Neural progenitor cell (in vitro differentiated cells): ENCODE data around the gene PREP. TPM values are rescaled to one million over a fixed set of nuclear protein-coding genes. Genes with fewer than 3 reads are reported as not detected.

Source experiments
- DNase-seq: peaks from one replicate; pipeline ENCODE4 v3.0.0-alpha.2; 2016; ENCODE audit warnings: low spot score
- H2AFZ ChIP-seq: fragments of 200-600 bp; sonication (generic); replicated peaks from 2 replicates; pipeline ENCODE4 v1.6.1; 2016; ENCODE audit warnings: antibody characterized with exemption
- H3F3A ChIP-seq: fragments of 200-600 bp; sonication (generic); 2 replicates; pipeline ENCODE4 v1.6.1; 2016; ENCODE audit warnings: antibody characterized with exemption, low read depth
- H3K27ac ChIP-seq: fragments of 200-600 bp; sonication (generic); 2 replicates; pipeline ENCODE4 v1.5.1; 2016; ENCODE audit warnings: mild to moderate bottlenecking
- H3K27me3 ChIP-seq: fragments of 200-600 bp; sonication (generic); 2 replicates; pipeline ENCODE4 v1.6.1; 2016; ENCODE audit warnings: mild to moderate bottlenecking, moderate library complexity
- H3K36me3 ChIP-seq: fragments of 200-600 bp; sonication (generic); 2 replicates; pipeline ENCODE4 v1.5.1; 2016
- H3K4me1 ChIP-seq: fragments of 200-600 bp; sonication (generic); 2 replicates; pipeline ENCODE4 v1.6.1; 2016; ENCODE audit warnings: mixed run types
- H3K4me2 ChIP-seq: fragments of 200-600 bp; sonication (generic); 2 replicates; pipeline ENCODE4 v1.6.1; 2016
- H3K4me3 ChIP-seq: fragments of 200-600 bp; sonication (generic); 2 replicates; pipeline ENCODE4 v1.5.1; 2016
- H3K79me2 ChIP-seq: fragments of 200-600 bp; sonication (generic); 2 replicates; pipeline ENCODE4 v1.6.1; 2016; ENCODE audit warnings: low read depth
- H3K9ac ChIP-seq: fragments of 200-600 bp; sonication (generic); 2 replicates; pipeline ENCODE4 v1.6.1; 2016
- H3K9me3 ChIP-seq: fragments of 200-600 bp; sonication (generic); 2 replicates; pipeline ENCODE4 v1.5.1; 2016; ENCODE audit warnings: low read depth
- H4K20me1 ChIP-seq: fragments of 200-600 bp; sonication (generic); 2 replicates; pipeline ENCODE4 v1.6.1; 2016; ENCODE audit warnings: low read depth
- H3K27ac Mint-ChIP-seq: 3 replicates; pipeline ENCODE4 v1.8.0; 2021; ENCODE audit warnings: mixed read lengths
- H3K27me3 Mint-ChIP-seq: 2 replicates; pipeline ENCODE4 v1.8.0; 2022; ENCODE audit warnings: low read depth, mild to moderate bottlenecking, inconsistent platforms, moderate library complexity, mixed read lengths; ENCODE audit not compliant: insufficient read depth
- H3K36me3 Mint-ChIP-seq: 3 replicates; pipeline ENCODE4 v1.8.0; 2021; ENCODE audit warnings: mixed read lengths
- H3K4me1 Mint-ChIP-seq: 3 replicates; pipeline ENCODE4 v1.8.0; 2021; ENCODE audit warnings: mixed read lengths
- H3K4me3 Mint-ChIP-seq: 3 replicates; pipeline ENCODE4 v1.8.0; 2021; ENCODE audit warnings: mild to moderate bottlenecking, moderate library complexity, mixed read lengths
- H3K9me3 Mint-ChIP-seq: 3 replicates; pipeline ENCODE4 v1.8.0; 2020; ENCODE audit warnings: mixed read lengths
- EZH2 ChIP-seq: fragments of 200-600 bp; sonication (generic); IDR thresholded peaks from 2 replicates; pipeline ENCODE4 v1.6.1; 2017; ENCODE audit warnings: antibody characterized with exemption, mild to moderate bottlenecking, moderate library complexity
- EZH2phosphoT487 ChIP-seq: fragments of 200-600 bp; sonication (generic); IDR thresholded peaks from 2 replicates; pipeline ENCODE4 v1.6.1; 2017; ENCODE audit warnings: antibody characterized with exemption
- total RNA-seq: library from RNA; depleted of rRNA; stranded (reverse); fragments of >200 nt; gene quantifications from 2 replicates; pipeline ENCODE4 v1.2.3, GENCODE V29; 2015; ENCODE audit warnings: low replicate concordance
- TF ChIP-seq, protein P1 (sequence below): fragments of 200-600 bp; sonication (generic); IDR thresholded peaks from 2 replicates; pipeline ENCODE4 v1.5.1; 2017; ENCODE audit warnings: antibody characterized with exemption, mild to moderate bottlenecking

The PREP gene
- total RNA-seq, 1 donor from 2014 or later, result 28.6 TPM

DNA sequence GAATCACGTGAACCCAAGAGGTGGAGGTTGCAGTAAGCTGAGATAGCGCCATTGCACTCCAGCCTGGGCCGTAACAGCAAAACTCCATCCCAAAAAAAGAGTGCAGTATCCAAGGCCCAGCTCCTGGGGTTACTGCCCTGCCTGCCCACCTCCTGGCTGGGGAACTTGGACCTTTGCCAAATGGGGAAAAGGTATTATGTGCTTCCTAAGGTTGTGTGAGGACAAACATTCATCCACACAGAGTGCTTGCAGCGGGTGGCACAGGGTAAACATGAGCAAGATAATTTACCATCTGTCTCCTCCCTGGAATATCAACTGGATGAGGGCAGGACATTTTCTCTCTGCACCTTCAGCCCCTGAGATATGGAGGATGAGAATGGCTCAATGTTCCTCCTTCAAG, 128.2 kb downstream of the PREP start:
- DNase-seq, result no peak
- Histone ChIP-seq H3F3A (no peaks in the 10 kb centered on the region), H3K4me3 (no peak overlapping the region), H3K36me3 (no peaks in the 10 kb centered on the region), H3K4me2 (no peak overlapping the region), H3K27ac (no peak overlapping the region), H4K20me1 (no peaks in the 10 kb centered on the region), H2AFZ (no peak overlapping the region), H3K4me1 (peaks cover 13% of the 10 kb centered on the region), H3K9me3 (no peaks in the 10 kb centered on the region), H3K79me2 (no peaks in the 10 kb centered on the region), H3K9ac (no peak overlapping the region), H3K27me3 (no peaks in the 10 kb centered on the region)
- no peaks in the 10 kb centered on the region for H3K27me3 Mint-ChIP-seq
- no peak overlapping the region for H3K4me3 Mint-ChIP-seq
- no peak overlapping the region for H3K27ac Mint-ChIP-seq
- H3K36me3 Mint-ChIP-seq, result peaks cover 21% of the 10 kb centered on the region
- no peak for TF ChIP-seq EZH2
- TF ChIP-seq, protein P1, sequence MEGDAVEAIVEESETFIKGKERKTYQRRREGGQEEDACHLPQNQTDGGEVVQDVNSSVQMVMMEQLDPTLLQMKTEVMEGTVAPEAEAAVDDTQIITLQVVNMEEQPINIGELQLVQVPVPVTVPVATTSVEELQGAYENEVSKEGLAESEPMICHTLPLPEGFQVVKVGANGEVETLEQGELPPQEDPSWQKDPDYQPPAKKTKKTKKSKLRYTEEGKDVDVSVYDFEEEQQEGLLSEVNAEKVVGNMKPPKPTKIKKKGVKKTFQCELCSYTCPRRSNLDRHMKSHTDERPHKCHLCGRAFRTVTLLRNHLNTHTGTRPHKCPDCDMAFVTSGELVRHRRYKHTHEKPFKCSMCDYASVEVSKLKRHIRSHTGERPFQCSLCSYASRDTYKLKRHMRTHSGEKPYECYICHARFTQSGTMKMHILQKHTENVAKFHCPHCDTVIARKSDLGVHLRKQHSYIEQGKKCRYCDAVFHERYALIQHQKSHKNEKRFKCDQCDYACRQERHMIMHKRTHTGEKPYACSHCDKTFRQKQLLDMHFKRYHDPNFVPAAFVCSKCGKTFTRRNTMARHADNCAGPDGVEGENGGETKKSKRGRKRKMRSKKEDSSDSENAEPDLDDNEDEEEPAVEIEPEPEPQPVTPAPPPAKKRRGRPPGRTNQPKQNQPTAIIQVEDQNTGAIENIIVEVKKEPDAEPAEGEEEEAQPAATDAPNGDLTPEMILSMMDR, result no peak
- no peak for TF ChIP-seq EZH2phosphoT487
- H3K4me1 Mint-ChIP-seq, result peaks cover 18% of the 10 kb centered on the region
- H3K9me3 Mint-ChIP-seq, result no peaks in the 10 kb centered on the region

DNA sequence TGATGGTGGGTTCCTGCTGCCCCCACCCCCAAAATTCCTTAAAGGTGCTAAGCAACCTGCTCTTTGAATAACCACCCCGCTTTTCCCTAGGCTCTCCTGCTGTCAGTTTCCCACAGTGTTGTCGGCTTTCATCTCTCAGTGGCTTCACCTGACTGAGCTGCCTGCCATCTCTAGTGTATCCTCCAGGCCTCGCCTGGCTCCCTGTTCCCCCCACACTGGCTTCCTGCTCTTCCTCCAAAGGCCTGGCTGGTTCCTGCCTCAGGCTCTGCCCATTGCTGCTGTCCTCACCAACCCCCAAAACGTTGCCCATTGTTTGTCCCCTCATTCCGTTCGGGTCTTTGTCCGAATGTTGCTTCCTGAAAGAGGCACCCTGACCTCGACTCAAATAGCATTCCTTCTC, 129.3 kb downstream of the PREP start:
- no peak overlapping the region for H3K9ac ChIP-seq
- H3K79me2 ChIP-seq, result no peaks in the 10 kb centered on the region
- H4K20me1 ChIP-seq, result no peaks in the 10 kb centered on the region
- H3K9me3 ChIP-seq, result no peaks in the 10 kb centered on the region
- H3K4me2 ChIP-seq, result no peak overlapping the region
- Mint-ChIP-seq H3K36me3 (peaks cover 21% of the 10 kb centered on the region), H3K27me3 (no peaks in the 10 kb centered on the region), H3K4me1 (peaks cover 18% of the 10 kb centered on the region), H3K9me3 (no peaks in the 10 kb centered on the region), H3K27ac (peak overlapping the region; percentile 9), H3K4me3 (no peak overlapping the region)
- no peaks in the 10 kb centered on the region for H3F3A ChIP-seq
- H3K36me3 ChIP-seq, result no peaks in the 10 kb centered on the region
- DNase-seq, result peak; percentile 13
- H3K27me3 ChIP-seq, result no peaks in the 10 kb centered on the region
- peaks cover 13% of the 10 kb centered on the region for H3K4me1 ChIP-seq
- no peak overlapping the region for H3K4me3 ChIP-seq
- no peak overlapping the region for H3K27ac ChIP-seq
- TF ChIP-seq EZH2, result no peak
- TF ChIP-seq EZH2phosphoT487, result no peak
- TF ChIP-seq, protein P1, result no peak
- peak overlapping the region; percentile 64 for H2AFZ ChIP-seq

DNA sequence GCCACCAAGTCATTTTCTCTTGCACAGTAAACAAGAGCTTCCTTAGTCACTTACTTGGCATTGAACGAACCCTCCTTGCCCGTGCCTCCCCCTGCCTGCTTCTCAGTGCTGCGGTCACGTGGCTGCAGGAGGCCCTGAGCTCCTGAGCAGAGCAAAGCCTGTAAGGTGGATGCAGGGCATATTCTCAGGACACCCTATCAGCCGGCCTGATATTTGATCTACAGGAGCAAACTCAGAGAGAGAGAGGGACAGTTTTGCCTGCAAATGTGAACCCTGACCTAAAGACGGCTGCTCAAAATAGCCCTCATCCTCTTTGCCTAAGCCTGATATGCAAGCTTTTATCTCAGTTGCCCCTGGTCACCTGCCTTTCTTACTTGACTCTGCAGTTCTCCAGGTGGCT, 130.1 kb downstream of the PREP start:
- Histone ChIP-seq H2AFZ (no peak overlapping the region), H3K27me3 (no peaks in the 10 kb centered on the region), H3K4me2 (no peak overlapping the region), H3K4me3 (no peak overlapping the region), H4K20me1 (no peaks in the 10 kb centered on the region), H3K9ac (no peak overlapping the region), H3K79me2 (no peaks in the 10 kb centered on the region), H3K4me1 (peaks cover 13% of the 10 kb centered on the region), H3F3A (no peaks in the 10 kb centered on the region), H3K27ac (no peak overlapping the region), H3K36me3 (no peaks in the 10 kb centered on the region), H3K9me3 (no peaks in the 10 kb centered on the region)
- Mint-ChIP-seq H3K4me3 (no peak overlapping the region), H3K4me1 (peaks cover 18% of the 10 kb centered on the region), H3K27ac (no peak overlapping the region), H3K36me3 (peaks cover 17% of the 10 kb centered on the region), H3K9me3 (no peaks in the 10 kb centered on the region), H3K27me3 (no peaks in the 10 kb centered on the region)
- TF ChIP-seq, protein P1, result no peak
- TF ChIP-seq EZH2phosphoT487, result no peak
- TF ChIP-seq EZH2, result no peak
- peak; percentile 19 for DNase-seq
